DND-41 (cell line): ENCODE results near the gene HRH4.

ENCODE experiments used
- ATAC-seq: fragments of 200-7000 bp; cut with Tn5 transposase; 3 replicates; pipeline ENCODE4 v1.9.1; 2021; ENCODE audit warnings: low read depth; ENCODE audit not compliant: insufficient read depth
- DNase-seq: peaks from one replicate; pipeline ENCODE4 v3.0.0-alpha.2; 2020
- H2AFZ ChIP-seq: 2 replicates; pipeline ENCODE4 v1.6.0; 2012; ENCODE audit warnings: low read depth, low read length
- H3K27ac ChIP-seq: 2 replicates; pipeline ENCODE4 v1.5.1; 2012; ENCODE audit warnings: low read length, inconsistent platforms
- H3K27me3 ChIP-seq: fragments of 200-600 bp; sonication (generic); 2 replicates; pipeline ENCODE4 v1.6.0; 2012; ENCODE audit warnings: low read length, mild to moderate bottlenecking, inconsistent platforms; ENCODE audit not compliant: insufficient read depth, poor library complexity
- H3K36me3 ChIP-seq: 2 replicates; pipeline ENCODE4 v1.5.1; 2012; ENCODE audit warnings: low read length, inconsistent platforms; ENCODE audit not compliant: insufficient read depth
- H3K4me1 ChIP-seq: 2 replicates; pipeline ENCODE4 v1.5.1; 2012; ENCODE audit warnings: mild to moderate bottlenecking, low read length; ENCODE audit not compliant: insufficient read depth
- H3K4me2 ChIP-seq: 2 replicates; pipeline ENCODE4 v1.6.0; 2012; ENCODE audit warnings: mild to moderate bottlenecking, moderate library complexity, low read length, inconsistent platforms; ENCODE audit not compliant: insufficient read depth
- H3K4me3 ChIP-seq, 2 experiments: fragments of 200-600 bp in 1 of 2; shearing (Covaris generic) in 1 of 2; 2 replicates each; pipeline ENCODE4 v1.5.1; 2012 to 2016; ENCODE audit warnings: inconsistent platforms in 2 of 2, low read length in 2 of 2, mild to moderate bottlenecking in 2 of 2, low read depth in 1 of 2, moderate library complexity in 1 of 2
- H3K79me2 ChIP-seq: 2 replicates; pipeline ENCODE4 v1.6.0; 2012; ENCODE audit warnings: low read length, inconsistent platforms; ENCODE audit not compliant: insufficient read depth
- H3K9ac ChIP-seq: 2 replicates; pipeline ENCODE4 v1.6.0; 2012; ENCODE audit warnings: low read depth, mild to moderate bottlenecking, inconsistent platforms, low read length, moderate library complexity
- H3K9me3 ChIP-seq: 2 replicates; pipeline ENCODE4 v1.5.1; 2012; ENCODE audit warnings: low read length, moderate library complexity, mild to moderate bottlenecking, inconsistent platforms; ENCODE audit not compliant: insufficient read depth, severe bottlenecking
- H4K20me1 ChIP-seq: 2 replicates; pipeline ENCODE4 v1.6.0; 2012; ENCODE audit warnings: low read length; ENCODE audit not compliant: insufficient read depth
- EZH2 ChIP-seq: IDR thresholded peaks from 3 replicates; pipeline ENCODE4 v1.6.1; 2012; ENCODE audit warnings: borderline replicate concordance, low read depth, mild to moderate bottlenecking, moderate library complexity, low read length, inconsistent platforms; ENCODE audit not compliant: severe bottlenecking
- TF ChIP-seq, protein P1 (sequence below): IDR thresholded peaks from 2 replicates; pipeline ENCODE4 v1.5.1; 2012; ENCODE audit warnings: borderline replicate concordance, low read length, moderate library complexity, mild to moderate bottlenecking; ENCODE audit not compliant: poor library complexity, severe bottlenecking; ENCODE audit errors: extremely low read depth

Gene HRH4

DNA sequence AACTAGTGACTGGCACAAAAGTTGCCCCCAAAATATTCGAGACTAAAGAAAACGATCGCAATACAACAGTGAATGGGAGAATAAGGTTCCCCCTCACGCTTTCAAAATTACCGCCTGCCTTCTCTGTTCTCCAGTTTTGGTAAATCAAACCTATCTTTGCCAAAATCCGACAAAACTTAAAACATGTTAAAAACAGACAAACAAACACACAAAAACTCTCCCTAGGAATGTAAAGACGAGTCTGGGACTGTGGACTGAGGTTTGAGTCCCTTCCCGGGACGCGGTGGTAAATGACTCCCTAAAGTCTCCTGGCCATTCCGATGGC lies 34.4 kb upstream of the HRH4 start:
- ATAC-seq: no peak
- TF ChIP-seq, protein P1, sequence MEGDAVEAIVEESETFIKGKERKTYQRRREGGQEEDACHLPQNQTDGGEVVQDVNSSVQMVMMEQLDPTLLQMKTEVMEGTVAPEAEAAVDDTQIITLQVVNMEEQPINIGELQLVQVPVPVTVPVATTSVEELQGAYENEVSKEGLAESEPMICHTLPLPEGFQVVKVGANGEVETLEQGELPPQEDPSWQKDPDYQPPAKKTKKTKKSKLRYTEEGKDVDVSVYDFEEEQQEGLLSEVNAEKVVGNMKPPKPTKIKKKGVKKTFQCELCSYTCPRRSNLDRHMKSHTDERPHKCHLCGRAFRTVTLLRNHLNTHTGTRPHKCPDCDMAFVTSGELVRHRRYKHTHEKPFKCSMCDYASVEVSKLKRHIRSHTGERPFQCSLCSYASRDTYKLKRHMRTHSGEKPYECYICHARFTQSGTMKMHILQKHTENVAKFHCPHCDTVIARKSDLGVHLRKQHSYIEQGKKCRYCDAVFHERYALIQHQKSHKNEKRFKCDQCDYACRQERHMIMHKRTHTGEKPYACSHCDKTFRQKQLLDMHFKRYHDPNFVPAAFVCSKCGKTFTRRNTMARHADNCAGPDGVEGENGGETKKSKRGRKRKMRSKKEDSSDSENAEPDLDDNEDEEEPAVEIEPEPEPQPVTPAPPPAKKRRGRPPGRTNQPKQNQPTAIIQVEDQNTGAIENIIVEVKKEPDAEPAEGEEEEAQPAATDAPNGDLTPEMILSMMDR: no peak
- no peak for TF ChIP-seq EZH2
- Histone ChIP-seq H3K79me2 (no peaks in the 10 kb centered on the region), H2AFZ (no peak overlapping the region), H3K9ac (no peak overlapping the region), H3K4me2 (no peak overlapping the region), H4K20me1 (no peaks in the 10 kb centered on the region), H3K27me3 (peaks cover 2% of the 10 kb centered on the region), H3K9me3 (no peaks in the 10 kb centered on the region), H3K4me3 (no peak overlapping the region), H3K4me1 (no peaks in the 10 kb centered on the region), H3K36me3 (no peaks in the 10 kb centered on the region), H3K27ac (no peak overlapping the region)
- no peak for DNase-seq

DNA sequence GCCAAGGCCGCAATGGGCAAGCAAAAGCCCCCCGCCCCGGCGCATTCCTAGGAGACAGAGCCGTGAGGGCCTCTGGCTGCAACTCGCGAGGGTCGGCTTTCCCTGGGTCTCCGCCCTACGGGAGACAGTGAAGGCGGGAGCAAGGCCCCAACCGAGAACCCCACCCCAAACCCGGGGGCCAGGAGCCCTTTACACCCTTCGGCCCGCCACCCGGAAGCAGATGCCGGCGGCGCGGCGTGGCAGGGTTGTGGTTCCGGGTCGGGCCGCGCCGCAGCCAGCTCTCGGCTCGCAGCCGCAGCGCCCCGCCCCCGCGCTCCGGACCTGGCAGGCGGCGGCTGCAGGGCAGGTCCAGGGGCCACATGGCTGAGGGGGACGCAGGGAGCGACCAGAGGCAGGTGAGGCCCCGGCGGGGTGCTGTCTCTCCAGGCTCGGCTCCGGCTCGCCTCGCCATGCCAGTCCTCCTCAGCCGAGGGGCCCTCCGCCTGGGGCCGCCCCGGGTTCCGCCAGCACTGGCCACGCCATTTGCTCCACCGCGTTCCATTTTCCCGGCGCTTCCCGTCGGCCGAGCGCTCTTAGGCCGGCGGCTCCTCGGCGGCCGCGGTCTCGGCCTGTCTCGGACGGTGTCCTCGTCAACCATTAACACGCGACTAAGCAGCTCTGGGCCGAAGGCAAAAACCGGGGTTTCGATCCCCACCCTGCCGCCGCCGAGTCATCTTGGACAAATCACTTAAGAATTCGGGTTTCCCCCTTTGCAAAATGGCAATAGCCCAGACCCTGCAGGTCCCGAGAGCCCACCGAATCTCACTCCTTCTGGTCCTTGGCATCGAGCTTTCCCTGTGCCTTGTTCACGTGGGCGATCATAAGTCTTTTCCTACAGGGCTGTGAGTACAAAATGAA lies 33.8 kb upstream of the HRH4 start, which contains the start of gene IMPACT:
TSS of gene IMPACT (plus strand) at position 273 of the 897 bp plus-strand sequence. CDS start at position 360, 87 bp downstream.
- ATAC-seq: no peak
- H3K4me2 ChIP-seq: no peak within 1 kb of the TSS
- H2AFZ ChIP-seq: no peak within 1 kb of the TSS

DNA sequence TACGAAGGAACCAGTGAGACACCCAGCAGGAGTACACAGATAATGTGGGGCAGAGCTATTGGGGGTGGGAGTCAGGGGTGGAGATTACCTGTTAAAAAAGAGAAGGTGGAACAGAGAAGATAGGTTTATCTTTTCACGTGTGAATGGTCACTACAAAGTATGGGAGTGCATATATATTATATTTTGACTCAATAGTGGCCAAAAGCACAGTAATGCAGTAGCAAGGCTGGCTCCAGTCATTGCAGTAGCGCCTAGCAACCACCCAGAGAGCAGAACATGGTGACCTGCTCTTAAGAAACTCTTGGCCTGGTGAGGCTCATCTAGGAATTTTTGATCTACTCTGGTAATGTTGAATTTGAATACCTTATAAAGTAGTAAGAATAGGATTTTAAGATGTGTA lies 33.0 kb upstream of the HRH4 start:
- no peaks in the 10 kb centered on the region for H3K36me3 ChIP-seq
- H2AFZ ChIP-seq: no peak overlapping the region
- peaks cover 1% of the 10 kb centered on the region for H3K27me3 ChIP-seq
- H3K27ac ChIP-seq: no peak overlapping the region
- no peak overlapping the region for H3K4me2 ChIP-seq
- no peak for ATAC-seq
- TF ChIP-seq EZH2: no peak
- TF ChIP-seq, protein P1: no peak
- no peak overlapping the region for H3K9ac ChIP-seq
- no peak overlapping the region for H3K4me3 ChIP-seq
- no peaks in the 10 kb centered on the region for H3K79me2 ChIP-seq
- no peak for DNase-seq
- H3K9me3 ChIP-seq: no peaks in the 10 kb centered on the region
- H4K20me1 ChIP-seq: no peaks in the 10 kb centered on the region
- no peaks in the 10 kb centered on the region for H3K4me1 ChIP-seq

More for the DNA sequence above, 33.8 kb upstream of the HRH4 start, which contains the start of gene IMPACT:
- Histone ChIP-seq H3K27ac (no peak within 1 kb of the TSS), H3K79me2 (no peaks in the 10 kb centered on the region), H3K9ac (no peak within 1 kb of the TSS), H4K20me1 (no peaks in the 10 kb centered on the region), H3K4me1 (no peaks in the 10 kb centered on the region), H3K9me3 (no peaks in the 10 kb centered on the region), H3K36me3 (no peaks in the 10 kb centered on the region), H3K27me3 (peaks cover 2% of the 10 kb centered on the region), H3K4me3 (no peak within 1 kb of the TSS)
- TF ChIP-seq, protein P1: no peak
- TF ChIP-seq EZH2: no peak
- DNase-seq: no peak
